SU-DHL-6 (cell line): ENCODE measurements around the gene DYRK1B.

Experiments
- H2AFZ ChIP-seq: fragments of 200-600 bp; sonication (generic); 2 replicates; pipeline ENCODE4 v1.6.1; 2014; ENCODE audit warnings: low read depth, mild to moderate bottlenecking, moderate library complexity, mixed read lengths, antibody characterized with exemption, low read length; ENCODE audit not compliant: severe bottlenecking
- H3F3A ChIP-seq: fragments of 200-600 bp; shearing (Covaris generic); 2 replicates; pipeline ENCODE4 v1.6.0; 2016; ENCODE audit warnings: antibody characterized with exemption, mild to moderate bottlenecking; ENCODE audit not compliant: insufficient read depth
- H3K27ac ChIP-seq: fragments of 200-600 bp; sonication (generic); 2 replicates; pipeline ENCODE4 v1.5.1; 2016; ENCODE audit warnings: low read depth, mild to moderate bottlenecking, low read length, moderate library complexity, mixed read lengths
- H3K27me3 ChIP-seq: fragments of 200-600 bp; sonication (generic), shearing (Covaris generic); 2 replicates; pipeline ENCODE4 v1.6.0; 2014; ENCODE audit warnings: mild to moderate bottlenecking, low read length
- H3K36me3 ChIP-seq: fragments of 200-600 bp; sonication (generic); 2 replicates; pipeline ENCODE4 v1.6.1; 2014; ENCODE audit warnings: mild to moderate bottlenecking, low read length, mixed read lengths
- H3K4me2 ChIP-seq: fragments of 300-600, 200-600 bp; shearing (Covaris generic), sonication (generic); 2 replicates; pipeline ENCODE4 v1.6.0; 2014; ENCODE audit warnings: low read length, low read depth, mild to moderate bottlenecking; ENCODE audit not compliant: poor library complexity, severe bottlenecking
- H3K4me3 ChIP-seq: fragments of 200-600 bp; sonication (generic); 2 replicates; pipeline ENCODE4 v1.5.1; 2014; ENCODE audit warnings: antibody characterized with exemption, low read length, mild to moderate bottlenecking, mixed read lengths; ENCODE audit not compliant: insufficient read depth, poor library complexity, severe bottlenecking
- H3K79me2 ChIP-seq: fragments of 200-600 bp; sonication (generic); 2 replicates; pipeline ENCODE4 v1.6.1; 2014; ENCODE audit warnings: mild to moderate bottlenecking, low read length, moderate library complexity; ENCODE audit not compliant: insufficient read depth
- H3K9ac ChIP-seq: fragments of 200-600 bp; sonication (generic); 2 replicates; pipeline ENCODE4 v1.7.0; 2014; ENCODE audit warnings: mild to moderate bottlenecking, low read length
- H3K9me2 ChIP-seq: fragments of 200-600 bp; sonication (generic); replicated peaks from 2 replicates; pipeline ENCODE4 v1.6.1; 2014; ENCODE audit warnings: low read length; ENCODE audit not compliant: insufficient read depth
- H3K9me3 ChIP-seq: fragments of 200-600 bp; sonication (generic); 2 replicates; pipeline ENCODE4 v1.6.1; 2014; ENCODE audit warnings: low read length, mixed read lengths; ENCODE audit not compliant: insufficient read depth
- H4K20me1 ChIP-seq: fragments of 200-600 bp; sonication (generic); 2 replicates; pipeline ENCODE4 v1.6.1; 2014; ENCODE audit warnings: low read depth, mild to moderate bottlenecking, antibody characterized with exemption, low read length, moderate library complexity, mixed read lengths
- EZH2phosphoT487 ChIP-seq: fragments of 200-600 bp; sonication (generic), shearing (Covaris generic); conservative IDR thresholded peaks from 2 replicates; pipeline ENCODE4 v1.6.1; 2018; ENCODE audit warnings: mild to moderate bottlenecking, antibody characterized with exemption, low read length, moderate library complexity, mixed read lengths
- TF ChIP-seq, protein P1 (sequence below): fragments of 200-600 bp; sonication (generic); IDR thresholded peaks from one replicate; pipeline ENCODE4 v1.5.1; 2017; ENCODE audit warnings: antibody characterized with exemption, mild to moderate bottlenecking, low read length, moderate library complexity; ENCODE audit not compliant: insufficient read depth, poor library complexity, severe bottlenecking

Gene DYRK1B

DNA sequence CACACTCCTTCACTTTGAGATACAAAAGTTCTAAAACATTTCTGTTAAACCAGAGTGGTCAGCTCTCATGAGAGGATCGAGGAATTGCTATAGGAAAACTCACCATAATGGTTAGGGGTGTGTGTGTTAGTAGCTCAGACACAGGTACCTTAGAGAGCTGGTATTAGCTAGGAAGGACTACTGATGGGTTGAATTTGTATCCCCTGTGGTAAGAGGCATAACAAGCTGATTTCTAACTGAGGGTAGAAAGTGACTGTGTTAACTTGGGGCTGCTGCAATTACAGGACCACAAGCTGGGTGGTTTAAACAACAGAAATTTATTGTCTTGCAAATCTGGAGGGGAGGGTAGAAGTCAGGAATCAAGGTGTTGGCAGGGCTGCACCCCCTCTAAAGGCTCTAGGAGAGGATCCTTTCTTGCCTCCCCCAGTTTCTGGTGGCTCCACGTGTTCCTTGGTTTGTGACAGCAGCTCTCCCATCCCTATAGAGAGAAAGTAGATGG is 37.9 kb downstream of the DYRK1B start:
- Histone ChIP-seq H3K27ac (no peak overlapping the region), H3F3A (no peaks in the 10 kb centered on the region), H3K4me2 (no peak overlapping the region), H3K9ac (no peak overlapping the region), H3K27me3 (no peaks in the 10 kb centered on the region), H3K4me3 (no peak overlapping the region), H3K36me3 (no peaks in the 10 kb centered on the region), H4K20me1 (no peaks in the 10 kb centered on the region), H3K79me2 (no peaks in the 10 kb centered on the region), H3K9me2 (no peaks in the 10 kb centered on the region), H3K9me3 (no peaks in the 10 kb centered on the region), H2AFZ (no peak overlapping the region)
- TF ChIP-seq, protein P1, sequence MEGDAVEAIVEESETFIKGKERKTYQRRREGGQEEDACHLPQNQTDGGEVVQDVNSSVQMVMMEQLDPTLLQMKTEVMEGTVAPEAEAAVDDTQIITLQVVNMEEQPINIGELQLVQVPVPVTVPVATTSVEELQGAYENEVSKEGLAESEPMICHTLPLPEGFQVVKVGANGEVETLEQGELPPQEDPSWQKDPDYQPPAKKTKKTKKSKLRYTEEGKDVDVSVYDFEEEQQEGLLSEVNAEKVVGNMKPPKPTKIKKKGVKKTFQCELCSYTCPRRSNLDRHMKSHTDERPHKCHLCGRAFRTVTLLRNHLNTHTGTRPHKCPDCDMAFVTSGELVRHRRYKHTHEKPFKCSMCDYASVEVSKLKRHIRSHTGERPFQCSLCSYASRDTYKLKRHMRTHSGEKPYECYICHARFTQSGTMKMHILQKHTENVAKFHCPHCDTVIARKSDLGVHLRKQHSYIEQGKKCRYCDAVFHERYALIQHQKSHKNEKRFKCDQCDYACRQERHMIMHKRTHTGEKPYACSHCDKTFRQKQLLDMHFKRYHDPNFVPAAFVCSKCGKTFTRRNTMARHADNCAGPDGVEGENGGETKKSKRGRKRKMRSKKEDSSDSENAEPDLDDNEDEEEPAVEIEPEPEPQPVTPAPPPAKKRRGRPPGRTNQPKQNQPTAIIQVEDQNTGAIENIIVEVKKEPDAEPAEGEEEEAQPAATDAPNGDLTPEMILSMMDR = no peak
- TF ChIP-seq EZH2phosphoT487 = no peak

DNA sequence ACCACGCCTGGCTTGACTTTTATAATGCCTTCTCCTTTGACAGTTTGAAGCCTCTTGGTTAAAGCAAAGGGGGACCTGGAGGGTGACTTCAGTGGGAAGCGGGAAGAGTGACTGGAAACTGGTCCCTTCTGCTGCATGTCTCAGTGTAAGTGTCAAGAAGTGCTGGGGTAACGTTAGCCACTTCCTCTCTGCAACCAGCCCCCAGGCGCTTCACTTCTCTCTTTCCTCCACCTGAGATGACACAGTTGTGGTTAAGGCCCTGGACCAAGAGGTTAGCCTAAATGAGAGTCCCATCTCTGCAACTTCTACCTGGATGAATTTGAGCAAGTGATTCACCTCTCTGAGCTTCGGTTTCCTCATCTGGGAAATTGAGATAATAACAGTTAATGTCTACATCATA is 39.0 kb downstream of the DYRK1B start:
- Histone ChIP-seq H3K79me2 (no peaks in the 10 kb centered on the region), H3K9me2 (no peaks in the 10 kb centered on the region), H3K27me3 (no peaks in the 10 kb centered on the region), H3K9ac (no peak overlapping the region), H3K36me3 (no peaks in the 10 kb centered on the region), H2AFZ (no peak overlapping the region), H3K9me3 (no peaks in the 10 kb centered on the region), H3K4me2 (no peak overlapping the region), H4K20me1 (no peaks in the 10 kb centered on the region), H3K27ac (no peak overlapping the region), H3K4me3 (no peak overlapping the region), H3F3A (no peaks in the 10 kb centered on the region)
- TF ChIP-seq, protein P1 = no peak
- no peak for TF ChIP-seq EZH2phosphoT487

DNA sequence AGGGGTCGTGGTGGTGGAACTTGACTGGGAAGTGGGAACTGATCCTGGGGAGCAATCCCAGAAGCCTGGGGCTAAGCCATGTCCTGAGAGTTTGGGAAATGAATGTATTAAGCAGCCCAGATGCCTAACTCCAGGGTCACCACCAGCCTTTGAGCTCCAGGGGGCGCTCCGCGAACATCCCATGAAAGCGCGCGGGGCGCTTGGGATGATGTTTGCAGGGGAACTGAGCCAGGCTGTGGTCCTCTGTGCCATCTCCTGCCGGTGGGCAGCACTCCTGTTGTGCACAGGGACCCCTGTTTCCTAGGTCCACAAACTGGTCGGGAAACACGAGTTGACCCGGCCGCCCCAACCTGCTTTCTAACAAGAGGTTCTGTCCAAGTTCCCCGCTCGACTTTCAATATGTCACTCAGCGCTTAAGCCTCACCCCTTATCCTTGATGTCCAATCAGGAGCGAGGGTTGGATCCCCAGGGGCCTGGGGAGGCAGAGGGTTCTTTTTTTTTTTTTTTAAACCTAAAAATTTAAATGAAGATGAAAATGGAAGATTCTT is 40.9 kb downstream of the DYRK1B start:
- Histone ChIP-seq H3F3A (no peaks in the 10 kb centered on the region), H3K36me3 (no peaks in the 10 kb centered on the region), H3K9me2 (no peaks in the 10 kb centered on the region), H2AFZ (peak overlapping the region; percentile 85), H3K4me3 (peak overlapping the region; percentile 54), H4K20me1 (no peaks in the 10 kb centered on the region), H3K9ac (peak overlapping the region; percentile 44), H3K79me2 (no peaks in the 10 kb centered on the region), H3K27me3 (no peaks in the 10 kb centered on the region), H3K9me3 (no peaks in the 10 kb centered on the region), H3K27ac (no peak overlapping the region), H3K4me2 (peak overlapping the region; percentile 70)
- TF ChIP-seq, protein P1 = peak; percentile 85
- TF ChIP-seq EZH2phosphoT487 = no peak
